Measurements from ENCODE around the gene C9orf152.

C9orf152 gene

GRCh38 chr9:110208031-110208430 is at the start of gene C9orf152:
Gene C9orf152, minus strand, starts transcription at chr9:110208159. Its CDS starts 580 bp downstream, at chr9:110207579.
- no peak within 1 kb of the TSS for H3K4me3 ChIP-seq (ENCODE audit: low read depth, low read length)
- DNase-seq (ENCODE audit: low read depth): no peak
- TF ChIP-seq MYC (IDR thresholded peaks at IDR 0.05; ENCODE audit: low read depth, low read length) (no peak), CTCF (IDR thresholded peaks at IDR 0.05; ENCODE audit: low read depth, low read length) (no peak), MAX (IDR thresholded peaks at IDR 0.05; ENCODE audit: low read depth, low read length) (no peak), POLR2A (IDR thresholded peaks at IDR 0.05; ENCODE audit: extremely low read depth, insufficient read length) (no peak)

GRCh38 chr9:110257097-110257841 is 49.3 kb upstream of the C9orf152 start:
- TF ChIP-seq MYC (IDR thresholded peaks at IDR 0.05; ENCODE audit: low read depth, low read length) (peak; percentile 20; the same call in 1 of the 2 replicates), MAX (IDR thresholded peaks at IDR 0.05; ENCODE audit: low read depth, low read length) (no peak)
- DNase-seq (ENCODE audit: low read depth): peak; percentile 62
- peak overlapping the region; percentile 68 for H3K4me3 ChIP-seq (ENCODE audit: low read depth, low read length)

GRCh38 chr9:110256380-110257096 is 48.6 kb upstream of the C9orf152 start, which contains the start of gene TXN:
Gene TXN, minus strand, starts transcription at chr9:110256507. Its CDS starts 72 bp downstream, at chr9:110256435.
- peak; percentile 92 for DNase-seq (ENCODE audit: low read depth)
- H3K4me3 ChIP-seq (ENCODE audit: low read depth, low read length): peak within 1 kb of the TSS; percentile 90
- TF ChIP-seq MYC (IDR thresholded peaks at IDR 0.05; ENCODE audit: low read depth, low read length) (peak; percentile 92), MAX (IDR thresholded peaks at IDR 0.05; ENCODE audit: low read depth, low read length) (peak; percentile 75), CTCF (IDR thresholded peaks at IDR 0.05; ENCODE audit: low read depth, low read length) (no peak), POLR2A (IDR thresholded peaks at IDR 0.05; ENCODE audit: extremely low read depth, insufficient read length) (peak; percentile 97)

GRCh38 chr9:110255463-110256379 is 47.8 kb upstream of the C9orf152 start:
- peak; percentile 77 for DNase-seq (ENCODE audit: low read depth)
- TF ChIP-seq MYC (IDR thresholded peaks at IDR 0.05; ENCODE audit: low read depth, low read length) (peak; percentile 72), POLR2A (IDR thresholded peaks at IDR 0.05; ENCODE audit: extremely low read depth, insufficient read length) (peak; percentile 40), CTCF (IDR thresholded peaks at IDR 0.05; ENCODE audit: low read depth, low read length) (no peak), MAX (IDR thresholded peaks at IDR 0.05; ENCODE audit: low read depth, low read length) (peak; percentile 78)
- peak overlapping the region; percentile 90 for H3K4me3 ChIP-seq (ENCODE audit: low read depth, low read length)

GRCh38 chr9:110255034-110255462 is 47.1 kb upstream of the C9orf152 start:
- no peak for DNase-seq (ENCODE audit: low read depth)
- H3K4me3 ChIP-seq (ENCODE audit: low read depth, low read length): peak overlapping the region; percentile 90
- TF ChIP-seq POLR2A (IDR thresholded peaks at IDR 0.05; ENCODE audit: extremely low read depth, insufficient read length) (no peak), MYC (IDR thresholded peaks at IDR 0.05; ENCODE audit: low read depth, low read length) (no peak), CTCF (IDR thresholded peaks at IDR 0.05; ENCODE audit: low read depth, low read length) (no peak), MAX (IDR thresholded peaks at IDR 0.05; ENCODE audit: low read depth, low read length) (no peak)
